ENCODE data around the gene CNDP1. TPM values are rescaled to one million over a fixed set of nuclear protein-coding genes. Genes with fewer than 3 reads are reported as not detected.

CNDP1 gene
- total RNA-seq, 2 experiments from 2014 or later = not detected

- Mint-ChIP-seq H3K36me3 (ENCODE audit: low read depth) (no peaks in the 10 kb centered on the region), H3K9me3 (no peaks in the 10 kb centered on the region), H3K27me3 (peaks cover 24% of the 10 kb centered on the region), H3K27ac (no peak overlapping the region), H3K4me3 (no peak overlapping the region), H3K4me1 (peaks cover under 1% of the 10 kb centered on the region)
- DNase-seq = no peak
- ChIA-PET POLR2A (no interaction called here), CTCF (no interaction called here)
These were observed 4.9 kb upstream of the CNDP1 start for GRCh38 chr18:74529378-74529777.

GRCh38 chr18:74529811-74530583, 4.3 kb upstream of the CNDP1 start:
- H3K4me3 Mint-ChIP-seq = no peak overlapping the region
- no peaks in the 10 kb centered on the region for H3K36me3 Mint-ChIP-seq (ENCODE audit: low read depth)
- no peak for DNase-seq
- H3K4me1 Mint-ChIP-seq = no peaks in the 10 kb centered on the region
- H3K27ac Mint-ChIP-seq = no peak overlapping the region
- ChIA-PET CTCF (interaction anchor here (1.2 kb wide), 1 partner anchor 8 kb away, joined by 3 read pairs; no protein-coding TSS in a partner anchor), POLR2A (no interaction called here)
- peaks cover 24% of the 10 kb centered on the region for H3K27me3 Mint-ChIP-seq
- no peaks in the 10 kb centered on the region for H3K9me3 Mint-ChIP-seq

GRCh38 chr18:74530584-74530862, 3.8 kb upstream of the CNDP1 start:
- CTCF ChIA-PET = interaction anchor here (1.1 to 1.2 kb wide), 2 partner anchors 9 to 12 kb away, joined by 3 read pairs; no protein-coding TSS in a partner anchor
- Mint-ChIP-seq H3K4me3 (no peak overlapping the region), H3K4me1 (no peaks in the 10 kb centered on the region), H3K27ac (no peak overlapping the region), H3K36me3 (ENCODE audit: low read depth) (no peaks in the 10 kb centered on the region), H3K27me3 (peaks cover 24% of the 10 kb centered on the region), H3K9me3 (no peaks in the 10 kb centered on the region)
- DNase-seq = no peak
- POLR2A ChIA-PET = no interaction called here

GRCh38 chr18:74531043-74531442, 3.3 kb upstream of the CNDP1 start:
- peaks cover 24% of the 10 kb centered on the region for H3K27me3 Mint-ChIP-seq
- ChIA-PET POLR2A (no interaction called here), CTCF (interaction anchor here (1.1 to 1.2 kb wide), 2 partner anchors 9 to 13 kb away, joined by 3 read pairs; no protein-coding TSS in a partner anchor)
- DNase-seq = no peak
- no peaks in the 10 kb centered on the region for H3K4me1 Mint-ChIP-seq
- no peak overlapping the region for H3K27ac Mint-ChIP-seq
- H3K4me3 Mint-ChIP-seq = no peak overlapping the region
- no peaks in the 10 kb centered on the region for H3K36me3 Mint-ChIP-seq (ENCODE audit: low read depth)
- H3K9me3 Mint-ChIP-seq = no peaks in the 10 kb centered on the region

- Mint-ChIP-seq H3K27me3 (peaks cover 12% of the 10 kb centered on the region), H3K9me3 (no peaks in the 10 kb centered on the region), H3K36me3 (ENCODE audit: low read depth) (no peaks in the 10 kb centered on the region), H3K4me3 (no peak overlapping the region), H3K27ac (no peak overlapping the region), H3K4me1 (no peaks in the 10 kb centered on the region)
- DNase-seq = no peak
- ChIA-PET POLR2A (no interaction called here), CTCF (no interaction called here)
These were observed 1.7 kb upstream of the CNDP1 start for GRCh38 chr18:74532511-74533025.

- no peak overlapping the region for H3K4me3 Mint-ChIP-seq
- CTCF ChIA-PET = no interaction called here
- peaks cover 4% of the 10 kb centered on the region for H3K27me3 Mint-ChIP-seq
- no peaks in the 10 kb centered on the region for H3K9me3 Mint-ChIP-seq
- no peak for DNase-seq
- POLR2A ChIA-PET = no interaction called here
- no peaks in the 10 kb centered on the region for H3K4me1 Mint-ChIP-seq
- no peaks in the 10 kb centered on the region for H3K36me3 Mint-ChIP-seq (ENCODE audit: low read depth)
- no peak overlapping the region for H3K27ac Mint-ChIP-seq
These were observed 634 bp upstream of the CNDP1 start for GRCh38 chr18:74533666-74534065.

GRCh38 chr18:74534981-74535649, 815 bp downstream of the CNDP1 start:
- H3K4me1 Mint-ChIP-seq = no peaks in the 10 kb centered on the region
- ChIA-PET POLR2A (no interaction called here), CTCF (no interaction called here)
- H3K27me3 Mint-ChIP-seq = peaks cover 3% of the 10 kb centered on the region
- H3K27ac Mint-ChIP-seq = no peak overlapping the region
- no peaks in the 10 kb centered on the region for H3K9me3 Mint-ChIP-seq
- DNase-seq = no peak
- no peak overlapping the region for H3K4me3 Mint-ChIP-seq
- no peaks in the 10 kb centered on the region for H3K36me3 Mint-ChIP-seq (ENCODE audit: low read depth)

GRCh38 chr18:74539289-74539688, 5.0 kb downstream of the CNDP1 start:
- no peaks in the 10 kb centered on the region for H3K4me1 Mint-ChIP-seq
- no peaks in the 10 kb centered on the region for H3K36me3 Mint-ChIP-seq (ENCODE audit: low read depth)
- peaks cover 3% of the 10 kb centered on the region for H3K27me3 Mint-ChIP-seq
- CTCF ChIA-PET = interaction anchor here (1.0 to 2.5 kb wide), 3 partner anchors 12 to 170 kb away, joined by 3 to 7 read pairs (median 4); no protein-coding TSS in a partner anchor
- POLR2A ChIA-PET = no interaction called here
- H3K27ac Mint-ChIP-seq = no peak overlapping the region
- H3K9me3 Mint-ChIP-seq = no peaks in the 10 kb centered on the region
- no peak overlapping the region for H3K4me3 Mint-ChIP-seq
- no peak for DNase-seq

- ChIA-PET CTCF (no interaction called here), POLR2A (no interaction called here)
- no peak for DNase-seq
- H3K4me3 Mint-ChIP-seq = no peak overlapping the region
- no peaks in the 10 kb centered on the region for H3K9me3 Mint-ChIP-seq
- H3K27ac Mint-ChIP-seq = peak overlapping the region; percentile 36
- H3K36me3 Mint-ChIP-seq (ENCODE audit: low read depth) = no peaks in the 10 kb centered on the region
- no peaks in the 10 kb centered on the region for H3K4me1 Mint-ChIP-seq
- H3K27me3 Mint-ChIP-seq = peaks cover 3% of the 10 kb centered on the region
These were observed 6.5 kb downstream of the CNDP1 start for GRCh38 chr18:74540652-74541421.

- peaks cover 3% of the 10 kb centered on the region for H3K27me3 Mint-ChIP-seq
- H3K27ac Mint-ChIP-seq = no peak overlapping the region
- ChIA-PET CTCF (interaction anchor here (1.4 kb wide), 1 partner anchor 10 kb away, joined by 3 read pairs; no protein-coding TSS in a partner anchor), POLR2A (no interaction called here)
- no peak for DNase-seq
- no peaks in the 10 kb centered on the region for H3K4me1 Mint-ChIP-seq
- H3K4me3 Mint-ChIP-seq = no peak overlapping the region
- H3K36me3 Mint-ChIP-seq (ENCODE audit: low read depth) = no peaks in the 10 kb centered on the region
- no peaks in the 10 kb centered on the region for H3K9me3 Mint-ChIP-seq
These were observed 7.6 kb downstream of the CNDP1 start for GRCh38 chr18:74541703-74542555.

GRCh38 chr18:74544898-74545297, 10.6 kb downstream of the CNDP1 start:
- no peak for DNase-seq
- Mint-ChIP-seq H3K27ac (no peak overlapping the region), H3K9me3 (peaks cover 3% of the 10 kb centered on the region), H3K36me3 (ENCODE audit: low read depth) (no peaks in the 10 kb centered on the region), H3K4me3 (no peak overlapping the region), H3K27me3 (no peaks in the 10 kb centered on the region), H3K4me1 (no peaks in the 10 kb centered on the region)
- POLR2A ChIA-PET = no interaction called here
- CTCF ChIA-PET = no interaction called here

GRCh38 chr18:74546007-74546406, 11.7 kb downstream of the CNDP1 start:
- DNase-seq = no peak
- H3K4me1 Mint-ChIP-seq = no peaks in the 10 kb centered on the region
- no peaks in the 10 kb centered on the region for H3K36me3 Mint-ChIP-seq (ENCODE audit: low read depth)
- H3K9me3 Mint-ChIP-seq = peaks cover 3% of the 10 kb centered on the region
- H3K27me3 Mint-ChIP-seq = no peaks in the 10 kb centered on the region
- ChIA-PET CTCF (no interaction called here), POLR2A (no interaction called here)
- H3K27ac Mint-ChIP-seq = no peak overlapping the region
- H3K4me3 Mint-ChIP-seq = no peak overlapping the region

All from activated CD4-positive, alpha-beta T cell treated with anti-CD3 and anti-CD28 coated beads, Interleukin-2, amount 10 ng/mL, durations not matched to agents 7 days and 5 days (primary cell).